KOPT-K1 (cell line): ENCODE data around the gene GINS1.

Source experiments
- H3K27ac ChIP-seq: fragments of 200-600 bp; sonication (generic); 2 replicates; pipeline ENCODE4 v1.5.1; 2016; ENCODE audit warnings: antibody characterized with exemption, mild to moderate bottlenecking, low read depth, low read length; ENCODE audit not compliant: poor library complexity, severe bottlenecking
- H3K36me3 ChIP-seq: fragments of 200-600 bp; sonication (generic); 2 replicates; pipeline ENCODE4 v1.5.1; 2017; ENCODE audit warnings: antibody characterized with exemption, mild to moderate bottlenecking, low read length, moderate library complexity; ENCODE audit not compliant: insufficient read depth
- H3K9me3 ChIP-seq: fragments of 200-600 bp; sonication (generic); 2 replicates; pipeline ENCODE4 v1.5.1; 2017; ENCODE audit warnings: antibody characterized with exemption, low read length, mild to moderate bottlenecking; ENCODE audit not compliant: insufficient read depth, poor library complexity, severe bottlenecking

GINS1 gene

GRCh38 chr20:25378189-25378883 is 29.1 kb upstream of the GINS1 start:
- Histone ChIP-seq H3K9me3 (no peaks in the 10 kb centered on the region), H3K27ac (no peak overlapping the region), H3K36me3 (peaks cover 33% of the 10 kb centered on the region)

DNA sequence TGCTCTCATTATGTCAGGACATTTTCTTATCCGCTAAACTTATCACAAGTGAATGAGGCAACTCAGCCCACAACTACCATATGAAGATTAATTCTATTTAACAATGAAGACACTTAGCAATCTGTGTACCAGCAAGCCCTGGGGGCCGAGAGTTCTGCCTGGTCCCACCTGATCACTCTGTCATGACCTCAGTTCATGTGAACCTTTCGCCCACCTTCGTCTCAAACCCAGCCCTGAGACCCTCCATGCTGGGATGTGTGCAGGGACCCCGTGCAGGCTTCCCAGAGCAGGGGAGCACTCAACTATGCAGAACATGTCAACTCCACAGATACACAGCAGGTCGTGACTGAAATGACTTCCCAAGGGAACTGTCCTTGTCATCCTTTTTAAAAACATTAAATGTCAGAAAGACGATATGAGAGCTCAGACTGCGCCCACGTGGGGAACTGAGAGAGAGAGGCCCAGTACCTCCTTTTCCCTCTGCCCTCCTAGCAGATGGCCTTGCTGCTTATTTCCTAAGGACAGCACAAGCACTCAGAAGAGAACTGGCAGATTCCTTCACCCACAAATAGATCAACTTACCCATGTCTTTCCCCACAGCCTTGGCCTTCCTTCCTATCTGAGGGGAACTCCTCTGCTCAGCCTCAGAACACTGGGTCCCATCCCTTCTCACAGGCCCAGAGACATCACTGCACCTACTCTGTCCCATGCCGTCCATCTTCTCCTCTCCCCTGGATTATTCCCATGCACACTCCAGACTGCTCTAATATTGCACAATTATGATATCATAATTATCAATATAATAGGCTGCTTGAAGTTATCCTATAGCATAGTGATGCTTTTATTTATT is 28.4 kb upstream of the GINS1 start:
- Histone ChIP-seq H3K9me3 (no peaks in the 10 kb centered on the region), H3K27ac (no peak overlapping the region), H3K36me3 (peaks cover 33% of the 10 kb centered on the region)

DNA sequence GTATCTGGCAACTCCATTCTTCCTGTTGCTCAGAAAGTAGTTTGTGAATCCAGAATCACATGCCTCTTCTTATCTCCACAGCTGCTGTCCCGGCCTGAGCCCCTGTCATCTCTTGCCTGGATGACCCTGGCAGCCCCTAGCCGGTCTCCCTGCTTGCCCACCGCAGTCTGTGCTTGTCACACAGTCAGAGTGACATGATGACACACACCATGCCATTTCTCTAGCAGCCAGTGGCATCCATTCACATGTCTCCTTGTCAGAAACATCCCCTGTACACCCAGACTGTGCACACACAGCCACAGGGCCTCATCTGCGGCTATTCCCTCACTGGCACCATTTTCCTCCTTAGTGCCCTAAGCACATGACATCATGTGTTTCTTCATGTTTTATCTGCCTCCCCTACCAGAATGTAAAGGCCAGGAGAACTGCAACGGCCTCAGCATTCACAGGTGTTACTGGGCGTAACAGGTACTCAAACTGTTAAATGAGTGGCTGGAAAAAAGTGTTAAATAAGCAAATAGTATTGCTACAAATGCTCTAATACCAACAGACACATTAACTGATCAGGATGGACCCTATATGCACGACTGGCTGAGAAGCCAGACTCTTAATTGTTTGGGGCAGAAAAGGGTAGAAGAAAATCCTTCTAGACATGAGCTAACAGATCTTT is 26.4 kb upstream of the GINS1 start:
- Histone ChIP-seq H3K9me3 (no peaks in the 10 kb centered on the region), H3K27ac (no peak overlapping the region), H3K36me3 (peaks cover 41% of the 10 kb centered on the region)

- Histone ChIP-seq H3K36me3 (peaks cover 42% of the 10 kb centered on the region), H3K9me3 (no peaks in the 10 kb centered on the region), H3K27ac (no peak overlapping the region)
These were observed 24.6 kb upstream of the GINS1 start for GRCh38 chr20:25382704-25383370.

GRCh38 chr20:25389401-25389857 is 18.0 kb upstream of the GINS1 start:
- Histone ChIP-seq H3K9me3 (no peaks in the 10 kb centered on the region), H3K27ac (peak overlapping the region; percentile 68), H3K36me3 (peaks cover 14% of the 10 kb centered on the region)

DNA sequence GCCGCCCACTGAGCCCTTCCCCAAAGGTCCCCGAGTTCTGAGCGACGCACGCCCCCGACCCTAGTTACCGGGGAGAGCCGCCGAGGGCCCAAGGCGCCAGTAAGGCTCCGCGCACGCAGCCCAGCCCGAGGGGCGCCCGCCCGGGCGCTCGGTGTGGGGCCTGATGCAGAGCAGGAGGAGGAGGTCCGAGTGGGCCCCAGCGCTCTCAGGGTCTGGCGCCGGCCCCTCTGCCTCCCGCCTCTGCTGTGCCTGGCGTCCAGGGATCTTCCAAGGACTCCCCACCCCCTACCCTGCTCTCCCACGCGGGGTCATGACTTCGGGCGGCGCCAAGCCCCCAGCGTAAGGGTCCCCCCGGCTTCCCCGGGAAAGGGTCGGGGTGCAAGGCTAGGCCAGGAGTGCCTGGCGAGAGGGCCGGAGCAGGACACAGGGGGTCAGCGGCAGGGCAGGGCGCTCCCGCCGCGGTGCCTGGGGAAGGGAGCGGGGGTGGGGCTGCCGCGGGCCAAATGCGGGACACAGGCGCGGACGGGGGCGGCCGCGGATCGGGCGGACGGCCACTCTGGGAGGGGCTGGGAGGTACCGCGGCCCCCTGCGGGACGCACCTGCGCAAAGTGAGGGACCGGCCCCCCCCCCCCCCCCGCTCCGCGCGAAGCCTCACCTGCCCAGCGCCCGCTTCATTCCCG is 17.5 kb upstream of the GINS1 start:
- Histone ChIP-seq H3K36me3 (peaks cover 8% of the 10 kb centered on the region), H3K27ac (peak overlapping the region; percentile 68), H3K9me3 (no peaks in the 10 kb centered on the region)

DNA sequence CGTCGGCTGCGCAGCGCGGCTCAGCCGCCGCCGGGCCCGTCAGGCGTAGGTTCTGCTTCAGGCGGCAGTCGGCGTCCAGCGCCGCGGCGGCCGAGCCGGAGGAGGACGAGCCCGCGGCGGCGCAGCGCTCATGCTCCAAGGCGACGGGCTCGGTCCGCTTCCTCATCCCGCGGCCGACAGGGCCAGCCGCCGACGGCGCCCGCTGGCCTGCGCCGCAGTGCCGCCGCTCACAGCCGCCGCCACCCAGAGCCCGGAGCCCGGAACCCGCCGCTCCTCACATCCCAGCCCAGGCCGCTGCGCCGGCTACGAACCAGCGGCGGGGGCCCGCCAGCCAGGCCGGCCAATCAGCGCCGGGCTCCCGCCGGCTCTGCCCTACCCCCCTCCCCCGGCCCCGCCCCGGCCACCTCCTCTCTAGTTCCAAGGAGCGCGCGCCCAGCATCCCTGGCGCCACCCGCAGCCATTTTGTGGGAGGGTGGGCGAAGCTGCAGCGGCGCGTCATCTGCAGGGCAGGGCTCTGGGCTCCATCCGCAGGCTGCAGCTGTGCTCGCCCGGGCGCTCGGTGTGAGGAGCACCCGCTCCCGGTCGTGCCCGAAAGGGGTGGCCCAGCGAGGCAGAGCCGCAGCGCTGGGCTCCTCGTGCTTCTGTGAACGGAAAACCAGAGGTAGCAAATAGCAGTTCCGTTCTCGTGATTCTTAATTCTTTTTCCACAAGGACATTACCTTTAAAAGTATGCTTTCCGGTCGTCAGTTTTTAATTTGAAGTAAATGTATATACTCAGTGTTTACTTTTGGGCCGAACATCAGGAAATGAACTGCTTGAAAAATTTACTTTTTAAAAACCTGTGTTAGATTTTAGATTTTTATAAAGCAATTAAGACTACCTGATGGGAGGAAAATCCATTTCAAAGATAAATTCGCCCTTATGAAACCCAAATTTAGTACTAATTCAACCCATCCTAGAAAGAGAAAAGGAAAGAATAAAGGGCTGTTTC is 16.6 kb upstream of the GINS1 start, which contains the start of gene ABHD12:
ABHD12 (minus strand) TSS at position 298 of the 991 bp plus-strand sequence; CDS start at position 166, 132 bp downstream.
- H3K36me3 ChIP-seq: peaks cover 7% of the 10 kb centered on the region
- H3K9me3 ChIP-seq: no peaks in the 10 kb centered on the region
- peak within 1 kb of the TSS; percentile 68 for H3K27ac ChIP-seq

- no peaks in the 10 kb centered on the region for H3K36me3 ChIP-seq
- peak overlapping the region; percentile 57 for H3K27ac ChIP-seq
- H3K9me3 ChIP-seq: no peaks in the 10 kb centered on the region
These were observed 13.2 kb upstream of the GINS1 start for GRCh38 chr20:25394276-25394675.

- peak overlapping the region; percentile 57 for H3K27ac ChIP-seq
- no peaks in the 10 kb centered on the region for H3K36me3 ChIP-seq
- no peaks in the 10 kb centered on the region for H3K9me3 ChIP-seq
These were observed 12.5 kb upstream of the GINS1 start for GRCh38 chr20:25394996-25395395.

- no peak overlapping the region for H3K27ac ChIP-seq
- H3K36me3 ChIP-seq: no peaks in the 10 kb centered on the region
- H3K9me3 ChIP-seq: peaks cover 10% of the 10 kb centered on the region
These were observed 10.4 kb upstream of the GINS1 start for GRCh38 chr20:25397096-25397495.

DNA sequence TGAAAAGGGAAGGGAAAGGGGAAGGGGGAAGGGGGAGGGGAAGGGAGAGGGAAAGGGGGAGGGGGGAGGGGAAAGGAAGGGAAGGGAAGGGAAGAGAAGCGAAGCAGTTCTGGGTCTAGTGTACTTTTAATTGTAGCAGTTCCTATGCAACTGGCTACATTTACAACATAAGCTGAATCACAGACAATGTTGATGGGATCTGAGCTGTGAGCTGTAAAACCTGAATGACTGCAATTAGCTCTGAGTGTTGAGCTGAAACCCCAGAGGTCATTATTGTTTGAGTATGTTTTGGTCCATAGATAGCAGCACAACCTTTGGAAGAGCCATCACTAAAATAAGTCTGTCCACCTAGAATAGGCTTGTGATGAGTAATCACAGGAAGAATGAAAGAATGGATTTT is 9.7 kb upstream of the GINS1 start:
- Histone ChIP-seq H3K36me3 (no peaks in the 10 kb centered on the region), H3K27ac (no peak overlapping the region), H3K9me3 (peaks cover 17% of the 10 kb centered on the region)

DNA sequence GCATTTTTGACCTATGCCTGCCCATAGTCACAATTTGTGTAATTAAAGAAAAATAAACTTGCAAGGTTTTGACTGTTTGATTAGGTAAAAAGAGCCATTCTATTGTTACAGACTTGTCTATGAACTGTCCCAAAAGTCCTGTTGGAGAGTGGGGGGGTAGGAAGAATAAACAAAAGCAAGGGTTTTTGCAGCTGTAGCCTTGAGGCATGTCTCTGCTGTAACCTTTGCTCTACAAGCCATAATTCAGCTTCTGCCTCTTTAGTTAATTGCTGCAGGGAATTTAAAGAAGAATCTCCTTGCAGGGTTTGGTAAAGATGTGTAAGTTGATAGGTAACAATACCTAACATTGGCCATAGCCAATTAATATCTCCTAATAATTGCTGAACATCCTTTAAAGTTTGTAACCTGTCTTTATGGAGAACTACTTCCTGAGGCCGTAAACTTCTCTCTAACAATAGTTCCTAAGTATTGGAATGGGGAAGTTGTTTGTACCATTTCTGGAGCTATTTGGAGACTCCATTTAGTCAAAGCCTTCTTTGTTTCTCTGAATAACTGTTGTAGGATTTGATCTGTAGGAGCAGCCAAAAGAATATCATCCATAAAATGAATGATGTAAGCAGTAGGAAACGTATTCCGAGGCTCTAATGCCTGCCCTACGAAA is 9.0 kb upstream of the GINS1 start:
- H3K9me3 ChIP-seq: peaks cover 24% of the 10 kb centered on the region
- no peak overlapping the region for H3K27ac ChIP-seq
- no peaks in the 10 kb centered on the region for H3K36me3 ChIP-seq

DNA sequence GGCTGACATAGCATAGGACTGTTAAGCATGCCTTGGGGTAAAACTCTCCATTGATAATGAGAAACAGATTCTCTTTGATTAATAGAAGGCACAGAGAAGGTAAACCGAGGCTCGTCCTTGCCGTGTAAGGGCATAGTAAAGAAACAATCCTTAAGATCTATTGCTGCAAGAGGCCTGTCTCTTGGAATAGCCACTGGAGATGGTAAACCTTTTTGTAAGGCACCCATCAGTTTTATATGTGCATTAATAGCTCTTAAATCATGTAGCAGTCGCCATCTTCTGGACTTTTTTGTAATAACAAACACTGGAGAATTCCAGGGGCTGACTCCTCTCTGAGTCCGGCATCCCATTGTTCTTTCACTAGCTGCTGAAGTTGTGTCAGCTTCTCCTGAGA is 8.4 kb upstream of the GINS1 start:
- Histone ChIP-seq H3K9me3 (peaks cover 29% of the 10 kb centered on the region), H3K36me3 (no peaks in the 10 kb centered on the region), H3K27ac (no peak overlapping the region)
